Right atrium auricular region (tissue), 2 donors: Measurements from ENCODE around the gene NRXN3. TPM values are rescaled to one million over a fixed set of nuclear protein-coding genes. Genes with fewer than 3 reads are reported as not detected.

ENCODE experiments used
- DNase-seq: peaks from one replicate; pipeline ENCODE4 v3.0.0-alpha.2; 2019; ENCODE audit warnings: low spot score
- H3K27ac ChIP-seq, 2 donors: fragments of 200-600 bp; sonication (generic); 1 replicate in 1 of 2; 2 replicates in 1 of 2; pipeline ENCODE4 v1.5.1; 2016 to 2019
- H3K27me3 ChIP-seq, 2 donors: fragments of 200-600 bp; sonication (generic); one replicate each; pipeline versions ENCODE4 v1.5.1 to v1.6.0; 2017 to 2019
- H3K36me3 ChIP-seq: fragments of 200-600 bp; sonication (generic); one replicate; pipeline ENCODE4 v1.5.1; 2016
- H3K4me1 ChIP-seq, 2 donors: fragments of 200-600 bp; sonication (generic); one replicate each; pipeline versions ENCODE4 v1.5.1 to v1.6.0; 2017 to 2019
- H3K4me3 ChIP-seq, 2 donors: fragments of 200-600 bp; sonication (generic); 1 replicate in 1 of 2; 2 replicates in 1 of 2; pipeline ENCODE4 v1.5.1; 2017 to 2019; ENCODE audit warnings: mild to moderate bottlenecking in 1 of 2, moderate library complexity in 1 of 2
- H3K9me3 ChIP-seq, 2 donors: fragments of 200-600 bp; sonication (generic); one replicate each; pipeline ENCODE4 v1.5.1; 2019
- total RNA-seq, 2 donors: library from RNA; depleted of rRNA; stranded (reverse); fragments of >200 nt; gene quantifications; one replicate each; pipeline ENCODE4 v1.1.0, GENCODE V29; 2016
- TF ChIP-seq, protein P1 (sequence below), 2 donors: fragments of 200-600 bp; sonication (generic); IDR thresholded peaks; one replicate each; pipeline ENCODE4 v1.5.1; 2019; ENCODE audit warnings: antibody characterized with exemption in 2 of 2

The NRXN3 gene
- total RNA-seq, 2 donors from 2014 or later = 2.0 to 2.3 TPM

DNA sequence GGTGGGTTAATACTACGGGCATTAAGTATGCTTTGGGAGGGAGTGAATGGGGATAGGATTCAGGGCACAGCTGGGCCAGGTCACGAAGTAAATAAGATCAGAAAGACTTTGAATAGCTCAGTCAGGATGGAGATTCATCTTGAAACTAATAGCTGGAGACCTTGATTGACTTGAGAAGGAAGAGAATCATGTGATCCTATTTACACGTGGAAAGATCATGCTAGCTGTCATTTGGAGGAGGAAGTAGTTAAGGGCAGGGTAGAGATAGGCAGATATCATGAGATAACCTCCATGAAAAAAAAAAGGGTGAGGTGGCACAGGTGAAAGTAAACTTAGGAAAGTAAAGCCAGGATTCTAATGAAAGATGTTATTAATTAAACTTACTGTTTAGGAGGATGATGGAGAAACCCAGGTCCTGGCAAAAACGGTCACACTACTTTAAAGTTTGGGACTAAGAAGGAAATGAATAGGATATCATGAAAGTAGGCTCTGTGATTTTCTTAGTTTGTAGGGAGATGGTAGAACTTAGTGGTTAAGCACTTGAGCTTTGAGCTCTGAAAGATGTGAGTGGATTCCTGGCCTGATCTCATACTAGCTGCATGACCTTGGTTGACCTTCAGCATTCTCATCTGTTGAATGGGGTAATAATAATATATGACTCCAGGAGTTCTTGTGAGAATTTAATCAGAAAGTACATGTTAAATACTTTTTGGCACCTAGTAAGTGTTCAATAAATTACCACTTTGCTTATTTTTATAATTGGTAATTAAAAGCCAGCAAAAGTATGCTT is 439.0 kb downstream of the NRXN3 start:
- Histone ChIP-seq H3K36me3 (no peaks in the 10 kb centered on the region), H3K4me3 (no peak overlapping the region), H3K4me1 (no peaks in the 10 kb centered on the region), H3K9me3 (no peaks in the 10 kb centered on the region), H3K27me3 (no peaks in the 10 kb centered on the region), H3K27ac (no peak overlapping the region)
- TF ChIP-seq, protein P1, sequence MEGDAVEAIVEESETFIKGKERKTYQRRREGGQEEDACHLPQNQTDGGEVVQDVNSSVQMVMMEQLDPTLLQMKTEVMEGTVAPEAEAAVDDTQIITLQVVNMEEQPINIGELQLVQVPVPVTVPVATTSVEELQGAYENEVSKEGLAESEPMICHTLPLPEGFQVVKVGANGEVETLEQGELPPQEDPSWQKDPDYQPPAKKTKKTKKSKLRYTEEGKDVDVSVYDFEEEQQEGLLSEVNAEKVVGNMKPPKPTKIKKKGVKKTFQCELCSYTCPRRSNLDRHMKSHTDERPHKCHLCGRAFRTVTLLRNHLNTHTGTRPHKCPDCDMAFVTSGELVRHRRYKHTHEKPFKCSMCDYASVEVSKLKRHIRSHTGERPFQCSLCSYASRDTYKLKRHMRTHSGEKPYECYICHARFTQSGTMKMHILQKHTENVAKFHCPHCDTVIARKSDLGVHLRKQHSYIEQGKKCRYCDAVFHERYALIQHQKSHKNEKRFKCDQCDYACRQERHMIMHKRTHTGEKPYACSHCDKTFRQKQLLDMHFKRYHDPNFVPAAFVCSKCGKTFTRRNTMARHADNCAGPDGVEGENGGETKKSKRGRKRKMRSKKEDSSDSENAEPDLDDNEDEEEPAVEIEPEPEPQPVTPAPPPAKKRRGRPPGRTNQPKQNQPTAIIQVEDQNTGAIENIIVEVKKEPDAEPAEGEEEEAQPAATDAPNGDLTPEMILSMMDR (IDR thresholded peaks at IDR 0.05) = no peak
- DNase-seq = no peak

DNA sequence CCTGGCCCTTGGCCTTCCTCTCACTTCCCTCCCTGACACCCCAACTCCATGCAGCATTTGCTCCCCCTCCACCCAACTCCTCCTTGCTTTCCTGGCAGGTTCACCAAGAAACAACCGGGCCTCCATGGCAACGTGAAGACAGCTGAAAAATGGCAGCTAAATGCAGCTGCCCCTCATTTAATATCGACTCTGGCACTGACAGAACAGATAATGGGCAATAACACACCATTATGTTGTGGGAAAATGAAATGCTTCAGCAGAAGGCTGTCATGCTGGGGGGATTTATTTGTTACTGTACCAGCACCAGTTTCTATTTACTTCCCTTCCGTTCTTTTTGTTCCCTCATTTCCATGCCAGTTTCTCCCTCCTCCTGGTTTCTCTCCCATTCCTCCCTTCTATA is 440.8 kb downstream of the NRXN3 start:
- no peaks in the 10 kb centered on the region for H3K27me3 ChIP-seq
- H3K9me3 ChIP-seq = no peaks in the 10 kb centered on the region
- no peak overlapping the region for H3K4me3 ChIP-seq
- no peak overlapping the region for H3K27ac ChIP-seq
- H3K36me3 ChIP-seq = no peaks in the 10 kb centered on the region
- DNase-seq = no peak
- TF ChIP-seq, protein P1 (IDR thresholded peaks at IDR 0.05) = no peak
- no peaks in the 10 kb centered on the region for H3K4me1 ChIP-seq

DNA sequence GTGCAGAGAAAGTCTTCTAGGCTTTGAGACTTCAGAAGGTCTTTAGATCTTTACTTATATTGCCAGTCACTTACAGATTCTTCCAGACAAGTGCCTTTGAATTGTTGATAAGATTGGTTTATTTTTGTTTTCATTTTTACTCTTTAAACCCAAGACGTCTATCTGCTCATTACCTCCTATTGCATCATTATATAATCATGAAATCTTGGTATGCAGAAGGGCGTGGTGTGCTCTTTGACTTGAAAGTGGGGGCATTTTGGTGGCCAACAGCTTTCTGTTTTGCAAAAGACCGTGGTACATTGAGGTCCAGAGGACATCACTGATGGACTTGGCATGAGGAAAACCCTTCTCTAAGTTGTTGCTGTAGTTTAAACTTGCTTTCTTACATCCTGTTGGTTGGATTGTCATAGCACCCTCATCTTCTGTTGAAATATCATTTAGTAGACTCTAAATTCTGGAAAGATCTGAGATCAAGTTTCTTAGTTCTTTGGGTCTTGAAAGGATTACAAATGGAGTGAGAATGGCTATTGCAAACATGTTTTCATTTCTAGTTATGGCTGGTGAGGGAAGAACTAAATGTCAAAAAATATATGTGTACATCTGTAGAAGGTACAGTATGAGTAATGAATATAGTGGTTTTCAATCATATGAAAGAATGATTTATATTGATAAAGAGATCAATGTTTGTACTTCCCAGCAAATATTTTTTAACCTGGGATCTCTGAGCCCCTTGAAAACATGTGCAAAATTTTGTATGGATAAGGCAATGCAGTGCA is 441.8 kb downstream of the NRXN3 start:
- TF ChIP-seq, protein P1 (IDR thresholded peaks at IDR 0.05) = no peak
- Histone ChIP-seq H3K4me1 (no peaks in the 10 kb centered on the region), H3K36me3 (no peaks in the 10 kb centered on the region), H3K4me3 (no peak overlapping the region), H3K9me3 (no peaks in the 10 kb centered on the region), H3K27me3 (no peaks in the 10 kb centered on the region), H3K27ac (no peak overlapping the region)
- DNase-seq = no peak

DNA sequence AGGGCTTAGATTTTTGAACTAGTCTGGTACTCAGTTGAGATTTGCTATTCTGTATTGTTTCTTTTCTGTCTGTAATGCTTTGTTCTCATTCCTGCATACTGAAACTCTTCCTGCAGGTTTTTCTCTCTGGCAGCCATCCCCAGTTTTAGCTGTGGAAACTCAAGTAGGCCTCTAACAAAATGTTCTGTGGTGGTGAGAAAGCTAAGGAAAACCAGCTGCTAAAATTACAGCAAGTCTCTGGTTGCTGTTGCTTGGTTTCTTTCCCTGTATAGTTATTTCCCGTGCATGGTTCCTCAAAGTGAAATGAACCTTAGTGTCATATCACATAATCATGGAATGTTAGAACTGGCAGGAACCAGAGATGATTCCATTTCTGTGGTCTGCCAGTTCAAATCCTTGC is 442.5 kb downstream of the NRXN3 start:
- H3K27me3 ChIP-seq = no peaks in the 10 kb centered on the region
- H3K36me3 ChIP-seq = no peaks in the 10 kb centered on the region
- H3K27ac ChIP-seq = no peak overlapping the region
- TF ChIP-seq, protein P1 (IDR thresholded peaks at IDR 0.05) = no peak
- no peak for DNase-seq
- H3K9me3 ChIP-seq = no peaks in the 10 kb centered on the region
- no peaks in the 10 kb centered on the region for H3K4me1 ChIP-seq
- H3K4me3 ChIP-seq = no peak overlapping the region

DNA sequence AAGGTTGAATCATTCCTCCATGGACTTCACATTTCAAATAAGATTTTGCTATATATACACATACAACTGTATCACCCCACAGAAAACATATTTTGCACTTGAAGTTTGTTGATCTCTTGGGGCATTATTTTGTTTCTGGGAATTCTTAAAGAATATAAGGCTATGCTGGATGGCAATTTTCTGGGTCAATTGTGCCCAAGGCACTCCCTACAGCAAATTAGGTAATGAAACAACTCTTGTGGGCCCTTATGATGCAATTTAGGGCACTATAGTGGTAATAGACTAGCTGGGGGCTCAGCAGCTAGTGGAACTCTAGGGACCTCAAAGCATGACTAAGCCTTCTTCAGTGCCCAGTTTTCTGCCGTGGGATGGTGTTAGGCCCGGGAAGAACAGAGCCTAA is 444.4 kb downstream of the NRXN3 start:
- no peaks in the 10 kb centered on the region for H3K4me1 ChIP-seq
- no peaks in the 10 kb centered on the region for H3K27me3 ChIP-seq
- H3K27ac ChIP-seq = no peak overlapping the region
- H3K36me3 ChIP-seq = no peaks in the 10 kb centered on the region
- TF ChIP-seq, protein P1 (IDR thresholded peaks at IDR 0.05) = no peak
- H3K9me3 ChIP-seq = no peaks in the 10 kb centered on the region
- DNase-seq = no peak
- H3K4me3 ChIP-seq = no peak overlapping the region
